H9 (cell line): ENCODE measurements around the gene AAMP. TPM values are rescaled to one million over a fixed set of nuclear protein-coding genes. Genes with fewer than 3 reads are reported as not detected.

Experiments used
- DNase-seq: peaks from one replicate; pipeline ENCODE4 v3.0.0-alpha.2; 2017
- H2AFZ ChIP-seq: one replicate; pipeline ENCODE4 v1.6.1; 2013; ENCODE audit warnings: mild to moderate bottlenecking, low read length, control low read depth, moderate library complexity
- H2AK5ac ChIP-seq: 2 replicates; pipeline ENCODE4 v1.6.1; 2013; ENCODE audit warnings: low read length, control low read depth, mixed read lengths; ENCODE audit not compliant: insufficient read length
- H2BK120ac ChIP-seq: one replicate; pipeline ENCODE4 v1.6.1; 2013; ENCODE audit warnings: low read depth, mild to moderate bottlenecking, low read length, control low read depth, inconsistent platforms; ENCODE audit not compliant: poor library complexity, severe bottlenecking
- H2BK12ac ChIP-seq: 2 replicates; pipeline ENCODE4 v1.6.1; 2013; ENCODE audit warnings: low read length, control low read depth, mixed read lengths, low read depth; ENCODE audit not compliant: insufficient read length
- H2BK15ac ChIP-seq: 2 replicates; pipeline ENCODE4 v1.6.1; 2013; ENCODE audit warnings: low read depth, low read length, control low read depth
- H2BK20ac ChIP-seq: one replicate; pipeline ENCODE4 v1.6.1; 2013; ENCODE audit warnings: low read depth, mild to moderate bottlenecking, low read length, control low read depth, inconsistent platforms; ENCODE audit not compliant: poor library complexity, severe bottlenecking
- H2BK5ac ChIP-seq: 2 replicates; pipeline ENCODE4 v1.6.1; 2013; ENCODE audit warnings: low read length, control low read depth, mixed read lengths; ENCODE audit not compliant: insufficient read length
- H3K14ac ChIP-seq: 2 replicates; pipeline ENCODE4 v1.6.1; 2013; ENCODE audit warnings: low read length, control low read depth; ENCODE audit not compliant: insufficient read depth
- H3K18ac ChIP-seq: 2 replicates; pipeline ENCODE4 v1.6.1; 2013; ENCODE audit warnings: low read depth, mild to moderate bottlenecking, mixed read lengths, low read length, control low read depth; ENCODE audit not compliant: insufficient read length
- H3K23ac ChIP-seq: 2 replicates; pipeline ENCODE4 v1.6.1; 2013; ENCODE audit warnings: low read length, control low read depth, mixed read lengths, low read depth; ENCODE audit not compliant: insufficient read length
- H3K23me2 ChIP-seq: 2 replicates; pipeline ENCODE4 v1.6.1; 2013; ENCODE audit warnings: low read depth, mild to moderate bottlenecking, mixed read lengths, low read length, control low read depth; ENCODE audit not compliant: insufficient read length, poor library complexity, severe bottlenecking
- H3K27ac ChIP-seq: 2 replicates; pipeline ENCODE4 v1.5.1; 2013; ENCODE audit warnings: low read length, control low read depth, mixed read lengths, low read depth; ENCODE audit not compliant: insufficient read length
- H3K27me3 ChIP-seq: 2 replicates; pipeline ENCODE4 v1.6.1; 2013; ENCODE audit warnings: low read length, control low read depth, inconsistent platforms; ENCODE audit not compliant: insufficient read depth
- H3K4ac ChIP-seq: 2 replicates; pipeline ENCODE4 v1.6.1; 2013; ENCODE audit warnings: low read depth, mild to moderate bottlenecking, control low read depth, inconsistent platforms, low read length, moderate library complexity
- H3K4me1 ChIP-seq: 2 replicates; pipeline ENCODE4 v1.6.1; 2013; ENCODE audit warnings: low read length, control low read depth, inconsistent platforms; ENCODE audit not compliant: insufficient read depth
- H3K4me2 ChIP-seq: 2 replicates; pipeline ENCODE4 v1.6.1; 2013; ENCODE audit warnings: low read length, control low read depth, mixed read lengths; ENCODE audit not compliant: insufficient read length, insufficient read depth
- H3K56ac ChIP-seq: 2 replicates; pipeline ENCODE4 v1.6.1; 2013; ENCODE audit warnings: low read depth, mild to moderate bottlenecking, mixed read lengths, low read length, control low read depth; ENCODE audit not compliant: insufficient read length
- H3K79me1 ChIP-seq: 2 replicates; pipeline ENCODE4 v1.6.1; 2013; ENCODE audit warnings: low read depth, mild to moderate bottlenecking, moderate library complexity, low read length, control low read depth, inconsistent platforms; ENCODE audit not compliant: insufficient read depth, poor library complexity, severe bottlenecking
- H3K79me2 ChIP-seq: 2 replicates; pipeline ENCODE4 v1.6.1; 2013; ENCODE audit warnings: low read length, control low read depth, inconsistent platforms; ENCODE audit not compliant: insufficient read depth
- H3K9ac ChIP-seq: 2 replicates; pipeline ENCODE4 v1.6.1; 2013; ENCODE audit warnings: low read length, control low read depth, mixed read lengths; ENCODE audit not compliant: insufficient read length; ENCODE audit errors: extremely low read depth
- H3K9me3 ChIP-seq: one replicate; pipeline ENCODE4 v1.6.1; 2013; ENCODE audit warnings: low read depth, low read length, inconsistent platforms; ENCODE audit not compliant: control insufficient read depth
- H3T11ph ChIP-seq: one replicate; pipeline ENCODE4 v1.6.1; 2013; ENCODE audit warnings: mild to moderate bottlenecking, low read length, control low read depth, inconsistent platforms
- H4K20me1 ChIP-seq: one replicate; pipeline ENCODE4 v1.6.1; 2013; ENCODE audit not compliant: control insufficient read depth, insufficient read length, insufficient read depth
- H4K5ac ChIP-seq: 2 replicates; pipeline ENCODE4 v1.6.1; 2013; ENCODE audit warnings: low read depth, mild to moderate bottlenecking, mixed read lengths, low read length, control low read depth; ENCODE audit not compliant: insufficient read length
- H4K8ac ChIP-seq: replicated peaks from 2 replicates; pipeline ENCODE4 v1.6.1; 2013; ENCODE audit warnings: low read length, control low read depth, mixed read lengths, low read depth; ENCODE audit not compliant: insufficient read length
- H4K91ac ChIP-seq: 2 replicates; pipeline ENCODE4 v1.6.1; 2013; ENCODE audit warnings: low read depth, mild to moderate bottlenecking, moderate library complexity, mixed read lengths, low read length, control low read depth; ENCODE audit not compliant: insufficient read length
- H3K27ac Mint-ChIP-seq, 3 experiments: 2 replicates in 2 of 3; 3 replicates in 1 of 3; pipeline ENCODE4 v1.8.0; 2020 to 2021; ENCODE audit warnings: mixed read lengths in 3 of 3, mild to moderate bottlenecking in 1 of 3, moderate library complexity in 1 of 3
- H3K27me3 Mint-ChIP-seq: 2 replicates; pipeline ENCODE4 v1.8.0; 2021; ENCODE audit warnings: low read depth, mild to moderate bottlenecking, moderate library complexity, mixed read lengths
- H3K36me3 Mint-ChIP-seq, 3 experiments: 2 replicates in 2 of 3; 3 replicates in 1 of 3; pipeline ENCODE4 v1.8.0; 2020 to 2021; ENCODE audit warnings: low read depth in 3 of 3, mixed read lengths in 3 of 3; ENCODE audit not compliant: insufficient read depth in 1 of 3
- H3K4me1 Mint-ChIP-seq, 2 experiments: 2 replicates each; pipeline ENCODE4 v1.8.0; 2020; ENCODE audit warnings: mixed read lengths in 2 of 2
- H3K4me3 Mint-ChIP-seq, 2 experiments: 2 replicates in 1 of 2; 3 replicates in 1 of 2; pipeline ENCODE4 v1.8.0; 2020 to 2021; ENCODE audit warnings: mild to moderate bottlenecking in 2 of 2, mixed read lengths in 2 of 2, moderate library complexity in 1 of 2
- H3K9me3 Mint-ChIP-seq, 2 experiments: 2 replicates in 1 of 2; 3 replicates in 1 of 2; pipeline ENCODE4 v1.8.0; 2020; ENCODE audit warnings: mild to moderate bottlenecking in 2 of 2, mixed read lengths in 2 of 2, moderate library complexity in 1 of 2
- WGBS: extraction: QIAGEN DNeasy Blood & Tissue Kit; methylation state at CpG from one replicate; pipeline ENCODE4 v1.1.7; 2013; ENCODE audit warnings: missing lambda C conversion rate, low lambda C conversion rate, mixed read lengths; ENCODE audit not compliant: insufficient read length; ENCODE audit errors: extremely low coverage; 5-methylcytosine and 5-hydroxymethylcytosine counted together
- total RNA-seq: library from RNA; stranded (reverse); gene quantifications from 2 replicates; pipeline ENCODE4 v1.2.1, GENCODE V29; 2021
- TF ChIP-seq, protein P1 (sequence below): fragments of 200-600 bp; sonication (generic); conservative IDR thresholded peaks from 3 replicates; pipeline ENCODE4 v1.8.0; 2021; ENCODE audit warnings: antibody characterized with exemption, mild to moderate bottlenecking

Gene AAMP
- total RNA-seq, 1 experiment from 2014 or later: 103 TPM

DNA sequence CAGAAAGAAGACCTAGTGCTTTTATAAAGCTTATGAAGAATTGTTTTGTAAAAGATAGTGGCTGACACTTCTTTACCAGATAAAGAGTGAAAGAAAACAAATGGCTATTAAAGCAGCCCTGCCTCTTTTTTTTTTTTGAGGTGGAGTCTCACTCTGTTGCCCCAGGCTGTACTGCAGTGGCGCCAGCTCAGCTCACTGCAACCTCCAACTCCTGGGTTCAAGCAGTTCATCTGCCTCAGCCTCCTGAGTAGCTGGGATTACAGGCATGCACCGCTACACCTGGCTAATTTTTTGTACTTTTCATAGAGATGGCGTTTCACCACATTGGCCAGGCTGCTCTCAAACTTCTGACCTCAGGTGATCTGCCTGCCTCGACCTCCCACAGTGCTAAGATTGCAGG lies 40.1 kb downstream of the AAMP start:
- Histone ChIP-seq H3K14ac (no peak overlapping the region), H4K91ac (no peak overlapping the region), H2BK5ac (no peak overlapping the region), H4K8ac (no peak overlapping the region), H3K56ac (no peak overlapping the region), H2BK20ac (no peak overlapping the region), H3K9ac (no peak overlapping the region), H2BK12ac (no peak overlapping the region), H3K27ac (no peak overlapping the region), H3K18ac (no peak overlapping the region), H2AFZ (no peak overlapping the region), H3K23ac (no peak overlapping the region), H3K4ac (no peak overlapping the region), H2AK5ac (no peak overlapping the region), H3K4me2 (no peak overlapping the region), H2BK15ac (no peak overlapping the region), H2BK120ac (no peak overlapping the region), H3K9me3 (no peaks in the 10 kb centered on the region), H3K4me1 (no peaks in the 10 kb centered on the region), H4K5ac (no peak overlapping the region), H3K79me1 (peaks cover 2% of the 10 kb centered on the region), H4K20me1 (no peaks in the 10 kb centered on the region), H3K79me2 (peaks cover 2% of the 10 kb centered on the region; the same call in 1 of the 2 replicates), H3K23me2 (no peaks in the 10 kb centered on the region), H3K27me3 (no peaks in the 10 kb centered on the region), H3T11ph (no peak overlapping the region)
- no peak overlapping the region for H3K4me3 Mint-ChIP-seq
- H3K36me3 Mint-ChIP-seq: peaks cover 44 to 90% (median 82%) of the 10 kb centered on the region in 3 experiments
- no peaks in the 10 kb centered on the region for H3K9me3 Mint-ChIP-seq
- no peaks in the 10 kb centered on the region for H3K27me3 Mint-ChIP-seq
- no peak for DNase-seq
- TF ChIP-seq, protein P1, sequence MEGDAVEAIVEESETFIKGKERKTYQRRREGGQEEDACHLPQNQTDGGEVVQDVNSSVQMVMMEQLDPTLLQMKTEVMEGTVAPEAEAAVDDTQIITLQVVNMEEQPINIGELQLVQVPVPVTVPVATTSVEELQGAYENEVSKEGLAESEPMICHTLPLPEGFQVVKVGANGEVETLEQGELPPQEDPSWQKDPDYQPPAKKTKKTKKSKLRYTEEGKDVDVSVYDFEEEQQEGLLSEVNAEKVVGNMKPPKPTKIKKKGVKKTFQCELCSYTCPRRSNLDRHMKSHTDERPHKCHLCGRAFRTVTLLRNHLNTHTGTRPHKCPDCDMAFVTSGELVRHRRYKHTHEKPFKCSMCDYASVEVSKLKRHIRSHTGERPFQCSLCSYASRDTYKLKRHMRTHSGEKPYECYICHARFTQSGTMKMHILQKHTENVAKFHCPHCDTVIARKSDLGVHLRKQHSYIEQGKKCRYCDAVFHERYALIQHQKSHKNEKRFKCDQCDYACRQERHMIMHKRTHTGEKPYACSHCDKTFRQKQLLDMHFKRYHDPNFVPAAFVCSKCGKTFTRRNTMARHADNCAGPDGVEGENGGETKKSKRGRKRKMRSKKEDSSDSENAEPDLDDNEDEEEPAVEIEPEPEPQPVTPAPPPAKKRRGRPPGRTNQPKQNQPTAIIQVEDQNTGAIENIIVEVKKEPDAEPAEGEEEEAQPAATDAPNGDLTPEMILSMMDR: no peak
- H3K4me1 Mint-ChIP-seq: no peaks in the 10 kb centered on the region
- WGBS: no CpG with 5 or more reads among the region's 4 CpGs
- H3K27ac Mint-ChIP-seq: no peak overlapping the region
